Pulmonary artery endothelial cell (primary cell): ENCODE measurements around the gene NPHS1. TPM values are rescaled to one million over a fixed set of nuclear protein-coding genes. Genes with fewer than 3 reads are reported as not detected.

Experiments
- total RNA-seq: library from RNA; depleted of rRNA; stranded (reverse); fragments of >200 nt; gene quantifications from 2 replicates; pipeline ENCODE4 v1.2.3, GENCODE V29; 2014

Gene NPHS1
- total RNA-seq, 1 donor from 2014 or later: not detected

Other genes starting within 250 kb of the NPHS1 start
- 9.1 and 9.4 TPM in 2 replicates for gene HAUS5, start 239.8 kb downstream of the NPHS1 start, total RNA-seq
- gene RBM42, start 223.5 kb downstream of the NPHS1 start, total RNA-seq: 48.2 and 51.7 TPM in 2 replicates
- 0.11 and 0.46 TPM in 2 replicates for gene ETV2, start 210.8 kb downstream of the NPHS1 start, total RNA-seq
- gene COX6B1, start 204.2 kb downstream of the NPHS1 start, total RNA-seq: 181 and 348 TPM in 2 replicates
- not detected in 2 replicates for gene UPK1A, start 186.0 kb downstream of the NPHS1 start, total RNA-seq
- not detected in 2 replicates for gene ZBTB32, start 147.9 kb downstream of the NPHS1 start, total RNA-seq
- 4.4 and 5.4 TPM in 2 replicates for gene KMT2B, start 134.5 kb downstream of the NPHS1 start, total RNA-seq
- 1.2 and 1.8 TPM in 2 replicates for gene IGFLR1, start 110.1 kb downstream of the NPHS1 start, total RNA-seq
- gene U2AF1L4, start 107.1 kb downstream of the NPHS1 start, total RNA-seq: 2.0 and 3.9 TPM in 2 replicates
- gene PSENEN, start 106.9 kb downstream of the NPHS1 start, total RNA-seq: 16.3 and 17.7 TPM in 2 replicates
- gene LIN37, start 103.9 kb downstream of the NPHS1 start, total RNA-seq: 5.5 and 7.2 TPM in 2 replicates
- 0.20 and 0.67 TPM in 2 replicates for gene HSPB6, start 95.5 kb downstream of the NPHS1 start, total RNA-seq
- gene PROSER3, start 94.3 kb downstream of the NPHS1 start, total RNA-seq: 3.3 and 3.8 TPM in 2 replicates
- 2.6 and 2.7 TPM in 2 replicates for gene ARHGAP33, start 76.9 kb downstream of the NPHS1 start, total RNA-seq
- gene PRODH2, start 39.7 kb downstream of the NPHS1 start, total RNA-seq: not detected in 2 replicates
- gene KIRREL2, start 4.4 kb upstream of the NPHS1 start, total RNA-seq: 0.04 TPM in 1 of 2 replicates, not detected in the other
- 2.4 and 4.0 TPM in 2 replicates for gene APLP1, start 16.1 kb upstream of the NPHS1 start, total RNA-seq
- 2.0 and 3.4 TPM in 2 replicates for gene NFKBID, start 48.0 kb upstream of the NPHS1 start, total RNA-seq
- gene HCST, start 50.0 kb upstream of the NPHS1 start, total RNA-seq: not detected in 2 replicates
- gene TYROBP, start 55.8 kb upstream of the NPHS1 start, total RNA-seq: not detected in 2 replicates
- gene LRFN3, start 83.9 kb upstream of the NPHS1 start, total RNA-seq: 2.6 and 3.0 TPM in 2 replicates
- 7.4 and 11.3 TPM in 2 replicates for gene SDHAF1, start 142.7 kb upstream of the NPHS1 start, total RNA-seq
- under 0.01 and 0.07 TPM in 2 replicates for gene SYNE4, start 156.3 kb upstream of the NPHS1 start, total RNA-seq
- gene ALKBH6, start 161.7 kb upstream of the NPHS1 start, total RNA-seq: 8.6 and 10.3 TPM in 2 replicates
- gene CLIP3, start 180.4 kb upstream of the NPHS1 start, total RNA-seq: 2.3 and 2.6 TPM in 2 replicates
- gene THAP8, start 201.8 kb upstream of the NPHS1 start, total RNA-seq: 0.92 and 1.0 TPM in 2 replicates
- gene WDR62, start 202.4 kb upstream of the NPHS1 start, total RNA-seq: 4.5 and 7.5 TPM in 2 replicates